Measurements from ENCODE around the gene FBXO42.
A peak's percentile ranks its signal among the peaks of the same experiment; 100 is the strongest.
"Not testable (repeated sequence)": the region's sequence is repeated elsewhere in the genome, so short reads cannot be mapped to it uniquely, and the experiment has no call there.

The FBXO42 gene

DNA sequence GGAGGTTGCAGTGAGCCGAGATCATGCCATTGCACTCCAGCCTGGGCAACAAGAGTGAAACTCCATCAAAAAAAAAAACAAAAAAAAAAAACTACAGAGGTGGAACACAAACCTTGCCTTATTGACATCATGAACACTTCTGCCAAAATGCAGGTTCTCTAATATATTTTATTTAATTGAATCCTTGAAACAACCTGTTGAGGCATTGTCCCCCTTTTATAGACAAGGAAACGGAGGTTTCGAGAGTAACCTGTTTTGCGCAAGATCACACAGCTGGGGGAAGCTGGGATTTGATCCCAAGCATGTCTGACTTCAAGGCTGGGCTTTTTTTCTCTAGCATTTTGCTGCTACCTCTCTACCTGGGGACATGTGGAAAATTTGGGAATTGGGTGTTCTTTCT is 17.5 kb upstream of the FBXO42 start:
- H3K27me3 ChIP-seq (ENCODE audit: insufficient read depth, low read length), result no peaks in the 10 kb centered on the region
- peaks cover 49% of the 10 kb centered on the region for H3K4me1 ChIP-seq (ENCODE audit: control insufficient read depth, insufficient read depth, low read length, unreplicated experiment)
- no peak overlapping the region for H3K27ac ChIP-seq (ENCODE audit: low read depth, low read length)
- H3K4me3 ChIP-seq (ENCODE audit: low read depth, low read length), result no peak overlapping the region
- no peaks in the 10 kb centered on the region for H3K36me3 ChIP-seq (ENCODE audit: insufficient read depth, low read length)
- H2AFZ ChIP-seq (ENCODE audit: low read length, unreplicated experiment), result no peak overlapping the region
- peaks cover 64% of the 10 kb centered on the region for H3K79me2 ChIP-seq (ENCODE audit: control insufficient read depth, insufficient read depth, low read length, unreplicated experiment)

DNA sequence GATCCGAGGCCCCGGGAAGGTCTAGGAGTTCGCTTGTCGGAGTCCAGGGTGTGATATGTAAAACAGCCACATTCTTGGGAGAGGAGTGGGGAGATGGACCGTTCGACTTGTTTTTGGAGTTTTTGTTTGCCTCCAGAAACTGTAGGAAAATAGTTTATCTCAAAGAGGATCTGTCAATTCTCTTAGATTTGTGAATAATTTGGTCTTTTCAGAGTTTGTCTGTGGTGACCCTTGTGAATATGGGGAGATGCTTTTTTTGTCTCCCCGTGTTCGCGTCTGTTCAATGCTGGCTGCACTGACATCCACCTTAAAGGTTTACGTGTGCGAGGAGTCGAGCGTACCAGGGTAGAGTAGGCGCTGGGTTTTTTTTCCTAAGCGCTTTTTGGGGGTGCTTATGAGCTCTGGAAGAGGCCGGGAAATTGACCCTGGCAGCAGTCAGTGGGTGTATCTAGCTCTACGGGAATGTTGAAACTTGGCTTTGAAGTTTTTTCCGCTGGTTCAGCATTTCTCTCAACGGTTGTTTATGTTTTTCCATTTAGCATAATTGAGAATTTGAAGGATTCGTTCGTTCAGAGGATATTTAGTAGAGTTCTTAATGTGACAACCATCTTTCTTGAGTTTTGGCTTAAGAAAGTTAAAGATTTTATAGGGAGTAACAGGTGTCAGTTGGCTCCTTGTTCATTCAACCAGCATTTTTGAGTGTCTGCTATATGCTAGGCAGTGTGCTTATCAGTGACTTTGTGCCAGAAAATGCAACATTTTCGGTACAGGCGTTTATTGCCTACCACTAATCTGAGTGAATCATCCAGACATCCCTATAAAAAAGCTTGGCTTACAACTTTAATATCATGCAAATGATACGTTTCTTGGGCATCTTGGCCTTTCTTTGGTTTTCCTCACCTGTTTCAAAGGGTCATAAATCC is 15.9 kb upstream of the FBXO42 start:
- Histone ChIP-seq H3K36me3 (ENCODE audit: insufficient read depth, low read length) (no peaks in the 10 kb centered on the region), H3K4me3 (ENCODE audit: low read depth, low read length) (peak overlapping the region; percentile 80), H3K79me2 (ENCODE audit: control insufficient read depth, insufficient read depth, low read length, unreplicated experiment) (peaks cover 52% of the 10 kb centered on the region), H2AFZ (ENCODE audit: low read length, unreplicated experiment) (no peak overlapping the region), H3K27me3 (ENCODE audit: insufficient read depth, low read length) (no peaks in the 10 kb centered on the region), H3K27ac (ENCODE audit: low read depth, low read length) (peak overlapping the region; percentile 89), H3K4me1 (ENCODE audit: control insufficient read depth, insufficient read depth, low read length, unreplicated experiment) (peaks cover 41% of the 10 kb centered on the region)

GRCh38 chr1:16367258-16367967 is 15.1 kb upstream of the FBXO42 start:
- peak overlapping the region; percentile 89 for H3K27ac ChIP-seq (ENCODE audit: low read depth, low read length)
- H3K27me3 ChIP-seq (ENCODE audit: insufficient read depth, low read length), result no peaks in the 10 kb centered on the region
- H3K4me3 ChIP-seq (ENCODE audit: low read depth, low read length), result peak overlapping the region; percentile 80
- peaks cover 44% of the 10 kb centered on the region for H3K79me2 ChIP-seq (ENCODE audit: control insufficient read depth, insufficient read depth, low read length, unreplicated experiment)
- H2AFZ ChIP-seq (ENCODE audit: low read length, unreplicated experiment), result no peak overlapping the region
- H3K4me1 ChIP-seq (ENCODE audit: control insufficient read depth, insufficient read depth, low read length, unreplicated experiment), result peaks cover 34% of the 10 kb centered on the region
- no peaks in the 10 kb centered on the region for H3K36me3 ChIP-seq (ENCODE audit: insufficient read depth, low read length)

DNA sequence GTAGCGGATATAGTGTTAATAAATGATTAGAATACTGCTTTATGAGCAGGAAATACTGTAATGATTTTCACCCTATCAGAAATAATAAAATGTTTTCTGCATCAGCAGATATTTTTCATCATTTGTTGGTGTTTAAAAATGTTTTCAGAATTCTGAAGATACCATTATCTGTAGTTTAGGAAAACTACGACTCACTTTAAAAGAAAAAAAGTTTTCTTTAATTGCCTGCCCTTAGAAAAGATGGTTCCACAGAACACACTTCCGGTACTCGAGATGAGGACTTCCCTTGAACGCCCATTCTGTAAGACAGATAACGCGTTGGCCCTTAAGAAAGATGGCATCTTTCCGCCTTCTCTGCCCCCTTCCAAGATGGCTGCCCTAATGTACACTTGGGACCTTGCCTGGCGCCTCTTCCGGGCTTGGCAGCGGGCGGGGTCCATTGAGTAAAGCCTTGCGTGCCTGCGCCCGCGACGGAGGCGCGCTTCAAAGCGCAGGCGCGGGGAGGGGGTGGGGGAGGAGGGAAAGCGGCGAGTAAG is 14.5 kb upstream of the FBXO42 start, which contains the start of gene SZRD1:
Gene SZRD1, plus strand, starts transcription at position 521 of the 536 bp plus-strand sequence. CDS start 16 bp downstream, outside the sequence.
- H3K4me1 ChIP-seq (ENCODE audit: control insufficient read depth, insufficient read depth, low read length, unreplicated experiment), result peaks cover 28% of the 10 kb centered on the region
- H3K79me2 ChIP-seq (ENCODE audit: control insufficient read depth, insufficient read depth, low read length, unreplicated experiment), result peaks cover 39% of the 10 kb centered on the region
- H3K4me3 ChIP-seq (ENCODE audit: low read depth, low read length), result peak within 1 kb of the TSS; percentile 80
- H2AFZ ChIP-seq (ENCODE audit: low read length, unreplicated experiment), result peak within 1 kb of the TSS; percentile 99
- no peaks in the 10 kb centered on the region for H3K27me3 ChIP-seq (ENCODE audit: insufficient read depth, low read length)
- no peaks in the 10 kb centered on the region for H3K36me3 ChIP-seq (ENCODE audit: insufficient read depth, low read length)
- H3K27ac ChIP-seq (ENCODE audit: low read depth, low read length), result peak within 1 kb of the TSS; percentile 89

DNA sequence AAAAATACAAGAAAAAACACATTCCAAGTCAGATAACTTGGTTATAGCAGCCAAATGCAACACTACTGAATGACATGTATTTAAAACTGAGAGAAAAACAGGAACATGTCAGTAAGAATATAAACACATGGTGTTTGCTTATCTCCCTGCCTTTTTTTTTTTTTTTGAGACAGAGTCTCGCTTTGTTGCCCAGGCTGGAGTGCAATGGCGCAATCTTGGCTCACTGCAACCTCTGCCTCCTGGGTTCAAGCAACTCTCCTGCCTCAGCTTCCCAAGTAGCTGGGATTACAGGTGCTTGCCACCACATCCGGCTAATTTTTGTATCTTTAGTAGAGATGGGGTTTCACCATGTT is 12.8 kb upstream of the FBXO42 start:
- not testable (repeated sequence) for H3K27me3 ChIP-seq (ENCODE audit: insufficient read depth, low read length); H3K27ac ChIP-seq (ENCODE audit: low read depth, low read length); H3K36me3 ChIP-seq (ENCODE audit: insufficient read depth, low read length); H3K4me3 ChIP-seq (ENCODE audit: low read depth, low read length); H2AFZ ChIP-seq (ENCODE audit: low read length, unreplicated experiment)
- Histone ChIP-seq H3K4me1 (ENCODE audit: control insufficient read depth, insufficient read depth, low read length, unreplicated experiment) (peaks cover 19% of the 10 kb centered on the region), H3K79me2 (ENCODE audit: control insufficient read depth, insufficient read depth, low read length, unreplicated experiment) (peaks cover 25% of the 10 kb centered on the region)

DNA sequence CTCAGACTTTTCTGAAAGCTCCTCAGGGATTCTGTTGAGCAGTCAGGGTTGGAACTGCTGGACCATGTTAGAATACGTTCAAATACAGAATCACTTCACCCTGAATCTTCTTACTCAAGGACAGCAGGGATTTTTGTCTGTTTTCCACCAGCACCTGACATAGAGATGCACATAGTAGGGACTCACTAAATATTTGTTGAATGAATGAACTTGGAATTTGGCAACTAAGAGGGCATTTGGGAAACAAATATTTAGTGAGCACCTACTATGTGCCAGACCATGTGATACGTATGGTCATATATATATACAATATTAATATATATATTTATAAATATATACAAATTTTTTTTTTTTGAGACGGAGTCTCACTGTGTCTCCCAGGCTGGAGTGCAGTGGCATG is 4.6 kb upstream of the FBXO42 start:
- Histone ChIP-seq H3K27ac (ENCODE audit: low read depth, low read length) (no peak overlapping the region), H3K27me3 (ENCODE audit: insufficient read depth, low read length) (no peaks in the 10 kb centered on the region), H3K79me2 (ENCODE audit: control insufficient read depth, insufficient read depth, low read length, unreplicated experiment) (peaks cover 4% of the 10 kb centered on the region), H2AFZ (ENCODE audit: low read length, unreplicated experiment) (no peak overlapping the region), H3K36me3 (ENCODE audit: insufficient read depth, low read length) (no peaks in the 10 kb centered on the region), H3K4me1 (ENCODE audit: control insufficient read depth, insufficient read depth, low read length, unreplicated experiment) (peaks cover 8% of the 10 kb centered on the region), H3K4me3 (ENCODE audit: low read depth, low read length) (no peak overlapping the region)

GRCh38 chr1:16354619-16355018 is 2.3 kb upstream of the FBXO42 start:
- no peaks in the 10 kb centered on the region for H3K36me3 ChIP-seq (ENCODE audit: insufficient read depth, low read length)
- H3K27ac ChIP-seq (ENCODE audit: low read depth, low read length), result no peak overlapping the region
- no peak overlapping the region for H2AFZ ChIP-seq (ENCODE audit: low read length, unreplicated experiment)
- H3K79me2 ChIP-seq (ENCODE audit: control insufficient read depth, insufficient read depth, low read length, unreplicated experiment), result peaks cover 24% of the 10 kb centered on the region
- H3K27me3 ChIP-seq (ENCODE audit: insufficient read depth, low read length), result no peaks in the 10 kb centered on the region
- peaks cover 14% of the 10 kb centered on the region for H3K4me1 ChIP-seq (ENCODE audit: control insufficient read depth, insufficient read depth, low read length, unreplicated experiment)
- H3K4me3 ChIP-seq (ENCODE audit: low read depth, low read length), result no peak overlapping the region

DNA sequence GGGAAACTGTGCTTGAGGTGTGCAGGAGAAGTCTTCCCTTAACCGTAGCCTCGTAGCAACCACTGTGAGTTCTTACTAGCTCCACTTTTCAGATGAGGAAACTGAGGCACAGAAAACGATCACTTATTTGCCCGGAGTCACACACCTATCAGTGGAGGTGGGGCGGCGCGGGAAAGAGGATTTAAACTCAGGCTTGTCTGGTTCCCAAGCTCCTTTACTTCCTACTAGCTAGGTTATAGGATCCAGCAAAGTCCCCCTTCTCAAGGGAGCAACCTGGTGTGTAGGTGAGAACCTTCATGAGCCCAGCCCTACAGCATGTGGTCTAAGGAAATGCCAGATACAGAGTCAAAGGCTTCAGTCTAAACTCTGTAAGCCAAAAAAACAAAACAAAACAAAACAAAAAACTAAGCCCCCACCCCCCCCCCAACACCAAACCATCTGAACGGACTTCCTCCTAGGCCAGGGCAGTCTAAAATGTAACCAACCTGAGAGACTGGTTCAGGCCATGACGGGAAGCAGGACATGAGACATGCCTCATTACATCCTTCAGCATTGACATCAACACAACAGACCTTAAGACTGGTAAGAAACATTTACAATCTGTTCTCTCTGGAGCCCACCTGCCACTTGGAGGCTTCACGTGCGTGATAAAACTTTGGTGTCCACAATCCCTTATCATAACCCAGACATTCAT is 709 bp upstream of the FBXO42 start:
- Histone ChIP-seq H3K79me2 (ENCODE audit: control insufficient read depth, insufficient read depth, low read length, unreplicated experiment) (peaks cover 41% of the 10 kb centered on the region), H3K27ac (ENCODE audit: low read depth, low read length) (peak overlapping the region; percentile 60), H3K4me1 (ENCODE audit: control insufficient read depth, insufficient read depth, low read length, unreplicated experiment) (peaks cover 26% of the 10 kb centered on the region), H3K27me3 (ENCODE audit: insufficient read depth, low read length) (no peaks in the 10 kb centered on the region), H3K36me3 (ENCODE audit: insufficient read depth, low read length) (no peaks in the 10 kb centered on the region), H2AFZ (ENCODE audit: low read length, unreplicated experiment) (peak overlapping the region; percentile 76), H3K4me3 (ENCODE audit: low read depth, low read length) (peak overlapping the region; percentile 95)

DNA sequence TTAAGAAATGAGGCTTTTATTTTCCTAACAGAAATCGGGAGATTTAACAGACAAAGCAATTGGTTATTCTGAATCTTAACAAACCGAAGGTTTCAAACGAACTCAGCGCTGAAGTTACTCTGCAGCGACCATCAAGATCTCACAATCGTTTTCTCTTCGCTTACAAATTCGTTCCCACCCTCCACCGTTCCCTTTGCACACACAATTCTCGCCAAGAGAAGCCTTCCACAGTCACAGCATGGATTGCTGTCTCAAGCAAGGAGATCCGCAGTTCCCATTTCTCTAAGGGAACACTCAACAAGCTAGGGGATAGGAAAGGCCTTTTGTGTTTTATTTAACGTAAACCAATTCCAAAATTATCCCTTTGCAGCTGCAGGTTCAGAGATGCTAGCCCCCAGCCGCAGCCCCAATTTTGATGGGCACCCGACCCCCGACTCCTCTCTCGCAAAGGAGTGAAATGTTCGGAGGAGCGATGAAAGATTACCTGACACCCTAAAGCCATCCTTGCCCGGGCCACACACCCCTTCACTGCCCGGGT is 755 bp downstream of the FBXO42 start:
- peak overlapping the region; percentile 44 for H3K27ac ChIP-seq (ENCODE audit: low read depth, low read length)
- H3K4me1 ChIP-seq (ENCODE audit: control insufficient read depth, insufficient read depth, low read length, unreplicated experiment), result peaks cover 26% of the 10 kb centered on the region
- peak overlapping the region; percentile 63 for H2AFZ ChIP-seq (ENCODE audit: low read length, unreplicated experiment)
- H3K79me2 ChIP-seq (ENCODE audit: control insufficient read depth, insufficient read depth, low read length, unreplicated experiment), result peaks cover 54% of the 10 kb centered on the region
- H3K36me3 ChIP-seq (ENCODE audit: insufficient read depth, low read length), result no peaks in the 10 kb centered on the region
- H3K27me3 ChIP-seq (ENCODE audit: insufficient read depth, low read length), result no peaks in the 10 kb centered on the region
- H3K4me3 ChIP-seq (ENCODE audit: low read depth, low read length), result peak overlapping the region; percentile 95

GRCh38 chr1:16349847-16350406 is 2.4 kb downstream of the FBXO42 start:
- no peaks in the 10 kb centered on the region for H3K36me3 ChIP-seq (ENCODE audit: insufficient read depth, low read length)
- H3K4me1 ChIP-seq (ENCODE audit: control insufficient read depth, insufficient read depth, low read length, unreplicated experiment), result peaks cover 26% of the 10 kb centered on the region
- no peak overlapping the region for H3K27ac ChIP-seq (ENCODE audit: low read depth, low read length)
- no peaks in the 10 kb centered on the region for H3K27me3 ChIP-seq (ENCODE audit: insufficient read depth, low read length)
- H3K79me2 ChIP-seq (ENCODE audit: control insufficient read depth, insufficient read depth, low read length, unreplicated experiment), result peaks cover 64% of the 10 kb centered on the region
- no peak overlapping the region for H2AFZ ChIP-seq (ENCODE audit: low read length, unreplicated experiment)
- H3K4me3 ChIP-seq (ENCODE audit: low read depth, low read length), result no peak overlapping the region; the same call in 1 of the 2 replicates

All from ACC112 (cell line).